K562 (cell line): Measurements from ENCODE around the gene ADGRL3. TPM values are rescaled to one million over a fixed set of nuclear protein-coding genes. Genes with fewer than 3 reads are reported as not detected.

Source experiments
- ATAC-seq: fragments of 200-7000 bp; cut with Tn5 transposase; 3 replicates; pipeline ENCODE4 v1.9.1; 2020; ENCODE audit warnings: moderate library complexity
- BruUV-seq: library from RNA; stranded (reverse); fragments of 400-500 nt; replicated peaks from 2 replicates; lab custom pipeline; 2021; lab: Mats Ljungman, UMichigan
- CTCF ChIA-PET: fragments of 300-600 bp; formaldehyde crosslinking; extraction: SDS; loops from one replicate; lab custom pipeline; 2021; ENCODE audit warnings: low intra/inter-chr PET ratio; lab: Yijun Ruan, JAX
- POLR2A ChIA-PET: fragments of 300-600, 350-650 bp; sonication (Branson Sonifier 250); formaldehyde crosslinking; extraction: SDS; loops from one replicate; lab custom pipeline; 2021; ENCODE audit warnings: antibody characterized with exemption, inconsistent platforms; lab: Yijun Ruan, JAX
- DNase-seq, 4 experiments: peaks; one replicate each; pipeline versions ENCODE4 v3.0.0 to v3.0.0-alpha.2; 2011 to 2018; ENCODE audit warnings: low spot score in 3 of 4, mixed read lengths in 3 of 4; ENCODE audit errors: extremely low read depth in 1 of 4
- FAIRE-seq: peaks from 2 replicates; lab custom pipeline; 2011; peaks lifted over from hg19 to GRCh38; lab: Jason Lieb, UNC
- H2AFZ ChIP-seq: 2 replicates; pipeline ENCODE4 v1.6.0; 2011; ENCODE audit warnings: low read depth, low read length, control low read depth, inconsistent platforms
- H3K27ac ChIP-seq: fragments of 200-600 bp; 3 replicates; pipeline ENCODE4 v1.8.0; 2011; ENCODE audit warnings: low read depth, mild to moderate bottlenecking, control low read depth, inconsistent platforms, low read length, moderate library complexity, mixed read lengths; ENCODE audit errors: extremely low read depth
- H3K27me3 ChIP-seq, 2 experiments: fragments of 300-600 bp in 1 of 2; 2 replicates in 1 of 2; 3 replicates in 1 of 2; pipeline versions ENCODE4 v1.6.0 to v1.8.0; 2011; ENCODE audit warnings: inconsistent platforms in 2 of 2, low read length in 2 of 2, mild to moderate bottlenecking in 1 of 2, mixed read lengths in 1 of 2, moderate library complexity in 1 of 2; ENCODE audit not compliant: control insufficient read depth in 2 of 2, insufficient read depth in 2 of 2
- H3K36me3 ChIP-seq: fragments of 300-600 bp; 3 replicates; pipeline ENCODE4 v1.8.0; 2011; ENCODE audit warnings: mild to moderate bottlenecking, low read length, inconsistent platforms; ENCODE audit not compliant: control insufficient read depth, insufficient read depth
- H3K4me1 ChIP-seq, 2 experiments: fragments of 200-600 bp in 1 of 2; replicated peaks in 1 of 2; 2 replicates in 1 of 2; 3 replicates in 1 of 2; pipeline versions ENCODE4 v1.5.1 to v1.8.0; 2011; ENCODE audit warnings: inconsistent platforms in 2 of 2, low read length in 2 of 2, mild to moderate bottlenecking in 1 of 2, mixed read lengths in 1 of 2, moderate library complexity in 1 of 2; ENCODE audit not compliant: control insufficient read depth in 2 of 2, insufficient read depth in 2 of 2
- H3K4me2 ChIP-seq: 2 replicates; pipeline ENCODE4 v1.6.1; 2011; ENCODE audit warnings: low read length, control low read depth, inconsistent platforms, mixed read lengths; ENCODE audit not compliant: insufficient read depth
- H3K4me3 ChIP-seq: fragments of 200-600 bp; sonication (generic), shearing (Covaris generic); 2 replicates; pipeline ENCODE4 v1.5.1; 2016; ENCODE audit warnings: control low read depth, inconsistent platforms
- H3K79me2 ChIP-seq: fragments of 200-600 bp; 3 replicates; pipeline ENCODE4 v1.8.0; 2011; ENCODE audit warnings: low read length, inconsistent platforms; ENCODE audit not compliant: control insufficient read depth, insufficient read depth
- H3K9ac ChIP-seq, 2 experiments: 2 replicates each; pipeline versions ENCODE4 v1.6.0 to v1.6.1; 2011; ENCODE audit warnings: low read depth in 2 of 2, low read length in 2 of 2, control low read depth in 1 of 2, inconsistent platforms in 1 of 2, mild to moderate bottlenecking in 1 of 2, mixed read lengths in 1 of 2; ENCODE audit not compliant: insufficient read depth in 1 of 2
- H3K9me1 ChIP-seq: one replicate; pipeline ENCODE4 v1.6.0; 2011; ENCODE audit warnings: inconsistent platforms, mild to moderate bottlenecking, low read length, moderate library complexity; ENCODE audit not compliant: control insufficient read depth, insufficient read depth
- H3K9me3 ChIP-seq: replicated peaks from 2 replicates; pipeline ENCODE4 v1.5.1; 2011; ENCODE audit warnings: low read depth, low read length, inconsistent platforms; ENCODE audit not compliant: control insufficient read depth, insufficient read depth
- H4K20me1 ChIP-seq: replicated peaks from 2 replicates; pipeline ENCODE4 v1.6.1; 2011; ENCODE audit warnings: low read length, inconsistent platforms, mixed read lengths; ENCODE audit not compliant: control insufficient read depth, insufficient read depth
- ARID4B ChIP-seq: sonication (generic); formaldehyde crosslinking; IDR thresholded peaks from 2 replicates; pipeline ENCODE4 v1.8.0; 2022; ENCODE audit warnings: mild to moderate bottlenecking, missing genetic modification reagents
- CTCFL ChIP-seq: IDR thresholded peaks from 2 replicates; pipeline ENCODE4 v1.6.1; 2011; ENCODE audit warnings: borderline replicate concordance, low read depth, mild to moderate bottlenecking, moderate library complexity, low read length; ENCODE audit not compliant: insufficient read depth, poor library complexity, severe bottlenecking
- HBP1 ChIP-seq: fragments of 450-650 bp; formaldehyde crosslinking; IDR thresholded peaks from 2 replicates; pipeline ENCODE4 v1.4.0; 2022; ENCODE audit warnings: missing genetic modification characterization
- L3MBTL2 ChIP-seq: fragments of 450-650 bp; IDR thresholded peaks from 2 replicates; pipeline ENCODE4 v1.6.1; 2016; ENCODE audit warnings: mild to moderate bottlenecking, moderate library complexity
- POLR2AphosphoS2 ChIP-seq: IDR thresholded peaks from 2 replicates; pipeline ENCODE4 v1.6.1; 2012; ENCODE audit warnings: low read length, improper control_type of control experiment
- PTTG1 ChIP-seq: fragments of 450-650 bp; IDR thresholded peaks from 2 replicates; pipeline ENCODE4 v1.6.1; 2016; ENCODE audit warnings: low read depth, mild to moderate bottlenecking, missing genetic modification characterization, missing compliant biosample characterization
- STAT5B ChIP-seq: fragments of 250-450 bp; sonication (Bioruptor Pico); IDR thresholded peaks from 2 replicates; pipeline ENCODE4 v1.8.0; 2021; ENCODE audit warnings: mild to moderate bottlenecking, inconsistent platforms
- TGIF2 ChIP-seq: sonication (generic); formaldehyde crosslinking; IDR thresholded peaks from 2 replicates; pipeline ENCODE4 v1.8.1; 2022; ENCODE audit warnings: mild to moderate bottlenecking, missing genetic modification reagents, moderate library complexity
- ZBTB12 ChIP-seq: fragments of 250-450 bp; sonication (Bioruptor Pico); IDR thresholded peaks from 2 replicates; pipeline ENCODE4 v1.4.0; 2020
- WGBS: fragments of 100-300 bp; shearing (Covaris generic); methylation state at CpG from one replicate; pipeline ENCODE4 v1.1.6; 2016; ENCODE audit warnings: low coverage, mixed read lengths; ENCODE audit not compliant: insufficient coverage; ENCODE audit errors: missing lambda C conversion rate; 5-methylcytosine and 5-hydroxymethylcytosine counted together
- in situ Hi-C: fragments of 300-500 bp; cut with MboI; formaldehyde crosslinking; loops from 4 replicates; pipeline ENCODE4 v1.15.0; 2018; ENCODE audit warnings: inconsistent platforms, mixed read lengths
- intact Hi-C: fragments of 100-400 bp; cut with micrococcal nuclease; formaldehyde crosslinking; loops from 2 replicates; pipeline ENCODE4 v1.14.2; 2022
- polyA plus RNA-seq, 8 experiments: library from polyadenylated mRNA; depleted of rRNA in 4 of 8; stranded (reverse) in 5 of 8; unstranded in 3 of 8; fragments of >200 nt; fragmentation: Nextera tagmentation in 2 of 8; fragmentation: Illumina TruSeq in 1 of 8; extraction: Ambion mirVana in 2 of 8; extraction: Trizol in 1 of 8; gene quantifications; 2 replicates each; pipeline versions ENCODE4 v1.2.1 to v1.2.3, GENCODE V29; 2011 to 2014; ENCODE audit warnings: inconsistent platforms in 1 of 8, missing spikeins in 1 of 8
- total RNA-seq, 7 experiments: library from RNA; depleted of rRNA in 6 of 7; stranded (reverse); fragments of >200 nt in 6 of 7; fragmentation: Illumina TruSeq in 2 of 7; extraction: Trizol in 2 of 7; gene quantifications; 2 replicates each; pipeline versions ENCODE4 v1.2.1 to v1.2.3, GENCODE V29; 2011 to 2021; ENCODE audit warnings: low replicate concordance in 1 of 7

The ADGRL3 gene
- total and polyA plus RNA-seq, 9 of the 15 experiments (the other 6 are each of a cell fraction or from before 2014, with no cell fraction given) = 0.03 to 0.14 (median 0.04) TPM; not detected in 2

- Histone ChIP-seq H3K4me2 (no peak overlapping the region), H3K9me1 (no peaks in the 10 kb centered on the region), H3K9me3 (no peaks in the 10 kb centered on the region), H3K27ac (no peak overlapping the region), H3K4me3 (no peak overlapping the region), H3K36me3 (no peaks in the 10 kb centered on the region), H2AFZ (no peak overlapping the region), H4K20me1 (no peaks in the 10 kb centered on the region), H3K9ac (no peak overlapping the region), H3K79me2 (no peaks in the 10 kb centered on the region), H3K27me3 (no peaks in the 10 kb centered on the region), H3K4me1 (no peaks in the 10 kb centered on the region)
- no TSS peak for BruUV-seq
- DNase-seq (no peak), FAIRE-seq (no peak), ATAC-seq (no peak)
- TF ChIP-seq ZBTB12 (CRISPR knock-in tag) (no peak), HBP1 (no peak), CTCFL (no peak), L3MBTL2 (no peak), STAT5B (no peak), ARID4B (no peak), TGIF2 (CRISPR knock-in tag) (no peak), PTTG1 (tag) (no peak), POLR2AphosphoS2 (no peak)
- intact Hi-C loops = no loop called here
- ChIA-PET POLR2A (no interaction called here), CTCF (no interaction called here)
- in situ Hi-C loops = no loop called here
- WGBS = 2% methylated on average over 5 of the region's 5 CpGs
Measured at GRCh38 chr4:61596606-61597340, 396.6 kb downstream of the ADGRL3 start.
